ENCODE results near the gene CEP126. TPM values are rescaled to one million over a fixed set of nuclear protein-coding genes. Genes with fewer than 3 reads are reported as not detected.

Gene CEP126
- total and polyA plus RNA-seq, 11 donors: 0.26 to 1.8 (median 0.93) TPM

GRCh38 chr11:102012946-102013345 is 98.1 kb downstream of the CEP126 start:
- peaks cover 0 to 15% (median 5%) of the 10 kb centered on the region in 12 donors for H3K4me1 ChIP-seq
- ATAC-seq: no peak
- H3K4me3 ChIP-seq: no peak overlapping the region
- no peak overlapping the region for H3K27ac ChIP-seq
- TF ChIP-seq POLR2A (IDR thresholded peaks at IDR 0.05) (no peak), CTCF (IDR thresholded peaks at IDR 0.05) (no peak)
- H3K27me3 ChIP-seq: no peaks in the 10 kb centered on the region
- no peak for DNase-seq
- no peaks in the 10 kb centered on the region for H3K9me3 ChIP-seq
- intact Hi-C loops (cut with DNase I): loop anchor here in 1 of 10 donors (10.0 kb wide), 1 partner anchor 558 kb away; no protein-coding TSS in a partner anchor
- WGBS, 4 donors: 66 to 72% (median 68%) methylated on average over 3 of the region's 3 CpGs
- H3K36me3 ChIP-seq: no peaks in the 10 kb centered on the region

GRCh38 chr11:102014756-102015155 is 99.9 kb downstream of the CEP126 start:
- no peak for DNase-seq
- Histone ChIP-seq H3K9me3 (no peaks in the 10 kb centered on the region), H3K27ac (no peak overlapping the region), H3K36me3 (no peaks in the 10 kb centered on the region), H3K4me1 (peaks cover 0 to 13% (median 5%) of the 10 kb centered on the region in 12 donors), H3K4me3 (no peak overlapping the region), H3K27me3 (no peaks in the 10 kb centered on the region)
- intact Hi-C loops (cut with DNase I): loop anchor here in 1 of 10 donors (10.0 kb wide), 1 partner anchor 560 kb away; no protein-coding TSS in a partner anchor
- 79 to 90% (median 88%) methylated on average over 5 of the region's 5 CpGs for WGBS, 4 donors
- TF ChIP-seq CTCF (IDR thresholded peaks at IDR 0.05) (no peak), POLR2A (IDR thresholded peaks at IDR 0.05) (no peak)
- no peak for ATAC-seq

- Histone ChIP-seq H3K36me3 (no peaks in the 10 kb centered on the region), H3K27ac (no peak overlapping the region), H3K27me3 (no peaks in the 10 kb centered on the region), H3K4me1 (no peaks in the 10 kb centered on the region), H3K4me3 (no peak overlapping the region), H3K9me3 (no peaks in the 10 kb centered on the region)
- ATAC-seq (no peak), DNase-seq (no peak)
- 66 to 81% (median 73%) methylated on average over 3 of the region's 3 CpGs for WGBS, 4 donors
- TF ChIP-seq CTCF (IDR thresholded peaks at IDR 0.05) (no peak), POLR2A (IDR thresholded peaks at IDR 0.05) (no peak)
- intact Hi-C loops (cut with DNase I): loop anchor here in 1 of 10 donors (10.0 kb wide), 1 partner anchor 562 kb away; no protein-coding TSS in a partner anchor
These were observed 102.2 kb downstream of the CEP126 start for GRCh38 chr11:102017026-102017425.

GRCh38 chr11:102026217-102026616 is 111.4 kb downstream of the CEP126 start:
- no peaks in the 10 kb centered on the region for H3K9me3 ChIP-seq
- ATAC-seq: no peak
- H3K27ac ChIP-seq: no peak overlapping the region
- no peak for DNase-seq
- no peak for TF ChIP-seq CTCF (IDR thresholded peaks at IDR 0.05)
- no peak for TF ChIP-seq POLR2A (IDR thresholded peaks at IDR 0.05)
- no peaks in the 10 kb centered on the region for H3K36me3 ChIP-seq
- 61 to 71% (median 66%) methylated on average over 4 of the region's 4 CpGs for WGBS, 4 donors
- H3K4me1 ChIP-seq: no peaks in the 10 kb centered on the region
- intact Hi-C loops (cut with DNase I): no loop called here
- H3K4me3 ChIP-seq: no peak overlapping the region
- peaks cover 0 to 6% (median 0%) of the 10 kb centered on the region in 9 donors for H3K27me3 ChIP-seq
